ENCODE data around the gene ADGRB3.

ADGRB3 gene

GRCh38 chr6:69379518-69379917, 744.4 kb downstream of the ADGRB3 start:
- TF ChIP-seq USF1 (IDR thresholded peaks at IDR 0.05), result no peak
- TF ChIP-seq FOXM1 (IDR thresholded peaks at IDR 0.05; ENCODE audit: borderline replicate concordance, low read depth), result no peak
- TF ChIP-seq NFIC (IDR thresholded peaks at IDR 0.05), result no peak
- TF ChIP-seq TCF12 (IDR thresholded peaks at IDR 0.05; ENCODE audit: low read depth), result no peak
- no peak for TF ChIP-seq REST (IDR thresholded peaks at IDR 0.05; ENCODE audit: low read depth)
- TF ChIP-seq CREB1 (IDR thresholded peaks at IDR 0.05; ENCODE audit: low read depth), result no peak
- TF ChIP-seq MAX (IDR thresholded peaks at IDR 0.05), result no peak
- no peak for TF ChIP-seq TEAD4 (IDR thresholded peaks at IDR 0.05)
- no peak for TF ChIP-seq RAD21 (IDR thresholded peaks at IDR 0.05; ENCODE audit: low read depth)
- no peak for TF ChIP-seq ZBTB7A (IDR thresholded peaks at IDR 0.05; ENCODE audit: low read depth)
- TF ChIP-seq CEBPB (IDR thresholded peaks at IDR 0.05), result no peak

GRCh38 chr6:69383627-69384026, 748.5 kb downstream of the ADGRB3 start:
- no peak for TF ChIP-seq TCF12 (IDR thresholded peaks at IDR 0.05; ENCODE audit: low read depth)
- no peak for TF ChIP-seq FOXM1 (IDR thresholded peaks at IDR 0.05; ENCODE audit: borderline replicate concordance, low read depth)
- no peak for TF ChIP-seq TEAD4 (IDR thresholded peaks at IDR 0.05)
- no peak for TF ChIP-seq EGR1 (IDR thresholded peaks at IDR 0.05)
- TF ChIP-seq YY1 (IDR thresholded peaks at IDR 0.05; ENCODE audit: low read depth), result no peak
- no peak for TF ChIP-seq CEBPB (IDR thresholded peaks at IDR 0.05)
- no peak for TF ChIP-seq CREB1 (IDR thresholded peaks at IDR 0.05; ENCODE audit: low read depth)
- TF ChIP-seq USF1 (IDR thresholded peaks at IDR 0.05), result no peak
- no peak for TF ChIP-seq EP300 (IDR thresholded peaks at IDR 0.05; ENCODE audit: borderline replicate concordance)
- TF ChIP-seq RAD21 (IDR thresholded peaks at IDR 0.05; ENCODE audit: low read depth), result no peak
- no peak for TF ChIP-seq REST (IDR thresholded peaks at IDR 0.05; ENCODE audit: low read depth)
- TF ChIP-seq ZBTB7A (IDR thresholded peaks at IDR 0.05; ENCODE audit: low read depth), result no peak
- TF ChIP-seq TAF1 (IDR thresholded peaks at IDR 0.05; ENCODE audit: low read depth), result no peak
- TF ChIP-seq NFIC (IDR thresholded peaks at IDR 0.05), result no peak

- TF ChIP-seq REST (IDR thresholded peaks at IDR 0.05; ENCODE audit: low read depth), result no peak
- no peak for TF ChIP-seq CREB1 (IDR thresholded peaks at IDR 0.05; ENCODE audit: low read depth)
- TF ChIP-seq TCF12 (IDR thresholded peaks at IDR 0.05; ENCODE audit: low read depth), result no peak
- TF ChIP-seq TEAD4 (IDR thresholded peaks at IDR 0.05), result no peak
- no peak for TF ChIP-seq MAX (IDR thresholded peaks at IDR 0.05)
- TF ChIP-seq TAF1 (IDR thresholded peaks at IDR 0.05; ENCODE audit: low read depth), result no peak
These were observed 751.3 kb downstream of the ADGRB3 start for GRCh38 chr6:69386426-69386825.

- TF ChIP-seq NFIC (IDR thresholded peaks at IDR 0.05), result no peak
- TF ChIP-seq REST (IDR thresholded peaks at IDR 0.05; ENCODE audit: low read depth), result no peak
- no peak for TF ChIP-seq TCF12 (IDR thresholded peaks at IDR 0.05; ENCODE audit: low read depth)
- TF ChIP-seq MAX (IDR thresholded peaks at IDR 0.05), result no peak
- no peak for TF ChIP-seq FOXM1 (IDR thresholded peaks at IDR 0.05; ENCODE audit: borderline replicate concordance, low read depth)
These were observed 755.0 kb downstream of the ADGRB3 start for GRCh38 chr6:69390125-69390524.

Measured in Ishikawa (cell line).